CD4-positive, alpha-beta T cell (primary cell): Measurements from ENCODE around the gene FAM53A. TPM values are rescaled to one million over a fixed set of nuclear protein-coding genes. Genes with fewer than 3 reads are reported as not detected.
"Not testable (repeated sequence)": the region's sequence is repeated elsewhere in the genome, so short reads cannot be mapped to it uniquely, and the experiment has no call there.

Experiments
- ATAC-seq: fragments of 200-7000 bp; cut with Tn5 transposase; one replicate; pipeline ENCODE4 v1.10.0; 2022; ENCODE audit warnings: mild to moderate bottlenecking; ENCODE audit not compliant: poor library complexity
- CTCF ChIA-PET: fragments of 350-600 bp; sonication (Branson Sonifier 250); formaldehyde crosslinking; loops from one replicate; lab custom pipeline; 2021; ENCODE audit warnings: antibody characterized with exemption, inconsistent platforms; lab: Charles Lee
- POLR2A ChIA-PET: fragments of 350-600 bp; sonication (Branson Sonifier 250); formaldehyde crosslinking; loops from one replicate; lab custom pipeline; 2021; ENCODE audit warnings: antibody characterized with exemption, inconsistent platforms; lab: Charles Lee
- DNase-seq, 14 experiments: peaks; one replicate each; pipeline ENCODE4 v3.0.0-alpha.2; 2013 to 2020; ENCODE audit warnings: mixed read lengths in 2 of 14
- H3K27ac ChIP-seq, 2 donors: one replicate each; pipeline versions ENCODE4 v1.5.1 to v1.7.0; 2013; ENCODE audit warnings: low read length in 2 of 2, low read depth in 1 of 2, mild to moderate bottlenecking in 1 of 2
- H3K27me3 ChIP-seq, 2 experiments: 1 replicate in 1 of 2; 2 replicates in 1 of 2; pipeline versions ENCODE4 v1.6.1 to v1.7.0; 2013; ENCODE audit warnings: low read length in 2 of 2, control low read depth in 1 of 2, mild to moderate bottlenecking in 1 of 2, moderate library complexity in 1 of 2; ENCODE audit not compliant: insufficient read depth in 2 of 2, control insufficient read depth in 1 of 2
- H3K36me3 ChIP-seq: one replicate; pipeline ENCODE4 v1.6.1; 2013; ENCODE audit warnings: low read length, control low read depth; ENCODE audit not compliant: insufficient read depth
- H3K4me1 ChIP-seq: one replicate; pipeline ENCODE4 v1.6.1; 2013; ENCODE audit warnings: low read length, control low read depth; ENCODE audit not compliant: insufficient read depth
- H3K4me3 ChIP-seq: one replicate; pipeline ENCODE4 v1.5.1; 2013; ENCODE audit warnings: mild to moderate bottlenecking, low read length, moderate library complexity
- H3K9me3 ChIP-seq, 2 experiments: 1 replicate in 1 of 2; 2 replicates in 1 of 2; pipeline versions ENCODE4 v1.6.1 to v1.7.0; 2013; ENCODE audit warnings: low read length in 2 of 2, mild to moderate bottlenecking in 2 of 2, control low read depth in 1 of 2, moderate library complexity in 1 of 2; ENCODE audit not compliant: control insufficient read depth in 1 of 2, insufficient read depth in 1 of 2
- H3K27ac Mint-ChIP-seq: one replicate; pipeline ENCODE4 v1.8.0; 2020; ENCODE audit warnings: mixed read lengths
- H3K27me3 Mint-ChIP-seq: one replicate; pipeline ENCODE4 v1.8.0; 2021; ENCODE audit warnings: mixed read lengths
- H3K36me3 Mint-ChIP-seq: one replicate; pipeline ENCODE4 v1.8.0; 2021; ENCODE audit warnings: low read depth, mixed read lengths
- H3K4me1 Mint-ChIP-seq: one replicate; pipeline ENCODE4 v1.8.0; 2021; ENCODE audit warnings: low read depth, mixed read lengths
- H3K4me3 Mint-ChIP-seq: one replicate; pipeline ENCODE4 v1.8.0; 2020; ENCODE audit warnings: mild to moderate bottlenecking, mixed read lengths
- H3K9me3 Mint-ChIP-seq: one replicate; pipeline ENCODE4 v1.8.0; 2020; ENCODE audit warnings: mixed read lengths
- intact Hi-C, 2 experiments: fragments of 100-400 bp; cut with DNase I in 1 of 2; cut with micrococcal nuclease in 1 of 2; formaldehyde crosslinking; loops; one replicate each; pipeline versions ENCODE4 v1.15.1 to v1.9.0; 2023 to 2025; cut with DNase I, micrococcal nuclease
- total RNA-seq, 174 experiments: library from RNA in 2 of 174; stranded (reverse) in 2 of 174; gene quantifications; one replicate each; pipeline ENCODE4 v1.2.3 and lab custom pipeline; 2021 to 2026
- TF ChIP-seq, protein P1 (sequence below): fragments of 200-600 bp; IDR thresholded peaks from one replicate; pipeline ENCODE4 v1.8.0; 2022; ENCODE audit warnings: antibody characterized with exemption, mild to moderate bottlenecking

The FAM53A gene
- total RNA-seq, 2 experiments from 2014 or later: 0.93 to 2.4 TPM

- ChIA-PET POLR2A (interaction anchor here (7.8 kb wide), 1 partner anchor 16 kb away, joined by 205 read pairs; the partner anchor contains the start of genes TACC3 and TMEM129), CTCF (interaction anchor here (0.8 kb wide), 1 partner anchor 13 kb away, joined by 3 read pairs; no protein-coding TSS in a partner anchor)
- H3K27ac ChIP-seq: no peak overlapping the region
- Mint-ChIP-seq H3K9me3 (no peaks in the 10 kb centered on the region), H3K4me1 (peaks cover 57% of the 10 kb centered on the region), H3K36me3 (peaks cover 78% of the 10 kb centered on the region), H3K4me3 (no peak overlapping the region), H3K27ac (peak overlapping the region; percentile 36), H3K27me3 (no peaks in the 10 kb centered on the region)
- TF ChIP-seq, protein P1, sequence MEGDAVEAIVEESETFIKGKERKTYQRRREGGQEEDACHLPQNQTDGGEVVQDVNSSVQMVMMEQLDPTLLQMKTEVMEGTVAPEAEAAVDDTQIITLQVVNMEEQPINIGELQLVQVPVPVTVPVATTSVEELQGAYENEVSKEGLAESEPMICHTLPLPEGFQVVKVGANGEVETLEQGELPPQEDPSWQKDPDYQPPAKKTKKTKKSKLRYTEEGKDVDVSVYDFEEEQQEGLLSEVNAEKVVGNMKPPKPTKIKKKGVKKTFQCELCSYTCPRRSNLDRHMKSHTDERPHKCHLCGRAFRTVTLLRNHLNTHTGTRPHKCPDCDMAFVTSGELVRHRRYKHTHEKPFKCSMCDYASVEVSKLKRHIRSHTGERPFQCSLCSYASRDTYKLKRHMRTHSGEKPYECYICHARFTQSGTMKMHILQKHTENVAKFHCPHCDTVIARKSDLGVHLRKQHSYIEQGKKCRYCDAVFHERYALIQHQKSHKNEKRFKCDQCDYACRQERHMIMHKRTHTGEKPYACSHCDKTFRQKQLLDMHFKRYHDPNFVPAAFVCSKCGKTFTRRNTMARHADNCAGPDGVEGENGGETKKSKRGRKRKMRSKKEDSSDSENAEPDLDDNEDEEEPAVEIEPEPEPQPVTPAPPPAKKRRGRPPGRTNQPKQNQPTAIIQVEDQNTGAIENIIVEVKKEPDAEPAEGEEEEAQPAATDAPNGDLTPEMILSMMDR: no peak
- intact Hi-C loops: no loop called here
- no peaks in the 10 kb centered on the region for H3K9me3 ChIP-seq
- H3K4me1 ChIP-seq: peaks cover 21% of the 10 kb centered on the region
- H3K4me3 ChIP-seq: no peak overlapping the region
- DNase-seq (no peak), ATAC-seq (no peak)
- H3K36me3 ChIP-seq: peaks cover 53% of the 10 kb centered on the region
- no peaks in the 10 kb centered on the region for H3K27me3 ChIP-seq
Observed at GRCh38 chr4:1706358-1706757, 22.2 kb upstream of the FAM53A start.

DNA sequence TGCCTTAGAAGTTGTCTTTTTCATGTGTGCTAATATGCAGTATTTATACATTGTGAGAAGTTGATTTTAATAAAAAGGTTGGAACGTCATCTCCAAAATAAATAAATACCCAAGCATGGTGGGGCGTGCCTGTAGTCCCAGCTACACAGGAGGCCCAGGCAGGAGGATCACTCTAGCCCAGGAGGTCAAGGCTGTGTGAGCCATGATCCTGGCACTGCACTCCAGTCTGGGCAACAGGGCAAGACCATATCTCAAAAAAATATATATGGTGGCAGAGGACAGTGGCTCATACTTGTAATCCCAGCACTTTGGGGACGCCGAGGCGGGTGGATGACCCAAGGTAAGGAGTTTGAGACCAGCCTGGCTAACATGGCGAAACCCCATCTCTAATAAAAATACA, 21.6 kb upstream of the FAM53A start:
- no peaks in the 10 kb centered on the region for H3K9me3 ChIP-seq
- Mint-ChIP-seq H3K9me3 (no peaks in the 10 kb centered on the region), H3K36me3 (peaks cover 76% of the 10 kb centered on the region), H3K27me3 (no peaks in the 10 kb centered on the region), H3K27ac (no peak overlapping the region), H3K4me1 (peaks cover 50% of the 10 kb centered on the region), H3K4me3 (no peak overlapping the region)
- ATAC-seq: no peak
- H3K27me3 ChIP-seq: no peaks in the 10 kb centered on the region
- H3K36me3 ChIP-seq: peaks cover 59% of the 10 kb centered on the region
- DNase-seq: no peak
- intact Hi-C loops: no loop called here
- ChIA-PET CTCF (interaction anchor here (0.8 kb wide), 1 partner anchor 12 kb away, joined by 3 read pairs; no protein-coding TSS in a partner anchor), POLR2A (interaction anchor here (7.8 kb wide), 1 partner anchor 17 kb away, joined by 205 read pairs; the partner anchor contains the start of genes TACC3 and TMEM129)
- TF ChIP-seq, protein P1: no peak
- no peak overlapping the region for H3K4me3 ChIP-seq
- H3K4me1 ChIP-seq: peaks cover 15% of the 10 kb centered on the region
- no peak overlapping the region for H3K27ac ChIP-seq

GRCh38 chr4:1703867-1704266, 19.8 kb upstream of the FAM53A start:
- ATAC-seq (no peak), DNase-seq (no peak)
- no peaks in the 10 kb centered on the region for H3K27me3 ChIP-seq
- H3K4me1 ChIP-seq: no peaks in the 10 kb centered on the region
- no peaks in the 10 kb centered on the region for H3K9me3 Mint-ChIP-seq
- TF ChIP-seq, protein P1: no peak
- H3K27ac ChIP-seq: no peak overlapping the region
- H3K9me3 ChIP-seq: no peaks in the 10 kb centered on the region
- ChIA-PET POLR2A (interaction anchor here (0.9 to 1.9 kb wide), 2 partner anchors 11 to 20 kb away, joined by 3 to 6 read pairs; no protein-coding TSS in a partner anchor), CTCF (interaction anchor here (2.3 kb wide), 1 partner anchor 10 kb away, joined by 8 read pairs; no protein-coding TSS in a partner anchor)
- peaks cover 41% of the 10 kb centered on the region for H3K4me1 Mint-ChIP-seq
- H3K36me3 ChIP-seq: peaks cover 73% of the 10 kb centered on the region
- no peak overlapping the region for H3K27ac Mint-ChIP-seq
- H3K4me3 ChIP-seq: no peak overlapping the region
- H3K4me3 Mint-ChIP-seq: no peak overlapping the region
- peaks cover 82% of the 10 kb centered on the region for H3K36me3 Mint-ChIP-seq
- no peaks in the 10 kb centered on the region for H3K27me3 Mint-ChIP-seq
- intact Hi-C loops: no loop called here

- ATAC-seq, H3K4me3 ChIP-seq, H3K27ac Mint-ChIP-seq, H3K27me3 ChIP-seq, H3K9me3 ChIP-seq, DNase-seq, H3K4me1 ChIP-seq, H3K27me3 Mint-ChIP-seq, CTCF ChIA-PET, H3K27ac ChIP-seq, H3K4me3 Mint-ChIP-seq, H3K9me3 Mint-ChIP-seq, intact Hi-C loops, POLR2A ChIA-PET: not testable (repeated sequence)
- Mint-ChIP-seq H3K4me1 (peaks cover 31% of the 10 kb centered on the region), H3K36me3 (peaks cover 88% of the 10 kb centered on the region)
- peaks cover 87% of the 10 kb centered on the region for H3K36me3 ChIP-seq
Observed at GRCh38 chr4:1701671-1702070, 17.6 kb upstream of the FAM53A start.
